Spleen (tissue), 7 donors: ENCODE measurements around the gene WDR91.

Experiments
- CTCF ChIP-seq, 11 experiments: fragments of 200-600 bp in 7 of 11; fragments of 450-650 bp in 4 of 11; sonication (generic) in 4 of 11; IDR thresholded peaks in 8 of 11; conservative IDR thresholded peaks in 3 of 11; 1 replicate in 7 of 11; 2 replicates in 4 of 11; pipeline versions ENCODE4 v1.4.0 to v1.8.0; 2016 to 2021; ENCODE audit warnings: antibody characterized with exemption in 11 of 11, inconsistent platforms in 4 of 11, mild to moderate bottlenecking in 1 of 11
- POLR2A ChIP-seq, 3 donors: fragments of 450-650 bp; IDR thresholded peaks; one replicate each; pipeline ENCODE4 v1.5.1; 2017; ENCODE audit warnings: antibody characterized with exemption in 3 of 3, mild to moderate bottlenecking in 1 of 3
- donor health status: DM: no; HTN: no; CAD: no; lungs with moderate emphysema.
- donor health status: DM: no; HTN: no; CAD: no.
- donor health status: DM: no; HTN: no; CAD: no.

- TF ChIP-seq CTCF (IDR thresholded peaks at IDR 0.05 in 8 of 11, conservative IDR thresholded peaks at IDR 0.05 in 3 of 11) = no peak
- no peak for TF ChIP-seq POLR2A (IDR thresholded peaks at IDR 0.05)
Measured at GRCh38 chr7:135215698-135216097, 4.4 kb upstream of the WDR91 start.
